GM19351 (cell line): ENCODE measurements around the gene ZNF831.

Experiments
- ATAC-seq: cut with Tn5 transposase; IDR thresholded peaks from one replicate; pipeline ENCODE4 v1.9.1; 2021; ENCODE audit warnings: mild to moderate bottlenecking, moderate library complexity; ENCODE audit not compliant: unreplicated experiment

ZNF831 gene

GRCh38 chr20:59297686-59298085 is 134.1 kb downstream of the ZNF831 start:
- no peak for ATAC-seq

- no peak for ATAC-seq
Observed at GRCh38 chr20:59299945-59300332, 136.3 kb downstream of the ZNF831 start.

GRCh38 chr20:59300333-59301081 is 136.9 kb downstream of the ZNF831 start, which contains the start of gene EDN3:
Gene EDN3 (plus strand): TSS chr20:59300611. CDS start chr20:59300813, 202 bp downstream.
- no peak for ATAC-seq

- no peak for ATAC-seq
Observed at GRCh38 chr20:59301343-59302007, 137.9 kb downstream of the ZNF831 start.

- ATAC-seq, result no peak
Observed at GRCh38 chr20:59305908-59306655, 142.5 kb downstream of the ZNF831 start.

GRCh38 chr20:59307270-59307669 is 143.6 kb downstream of the ZNF831 start:
- no peak for ATAC-seq
